Measurements from ENCODE around the gene RASEF.

The RASEF gene

DNA sequence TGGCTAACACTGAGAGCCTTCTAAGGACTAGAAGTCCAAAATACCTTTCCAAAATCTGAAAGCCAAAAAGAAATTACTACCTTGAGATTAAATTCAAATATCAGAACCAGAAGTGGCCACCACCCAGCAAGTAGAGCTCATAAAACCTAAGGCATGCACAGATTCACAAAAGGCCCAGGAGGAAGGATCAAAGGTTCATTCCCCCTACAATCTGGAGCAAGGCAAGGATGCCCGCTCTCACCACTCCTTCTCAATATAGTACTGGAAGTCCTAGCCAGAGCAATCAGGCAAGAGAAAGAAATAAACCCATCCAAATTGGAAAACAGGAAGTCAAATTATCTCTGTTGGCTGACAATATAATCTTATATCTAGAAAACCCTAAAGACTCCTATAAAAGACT lies 6.0 kb downstream of the RASEF start:
- no peak for DNase-seq (ENCODE audit: low read depth)

DNA sequence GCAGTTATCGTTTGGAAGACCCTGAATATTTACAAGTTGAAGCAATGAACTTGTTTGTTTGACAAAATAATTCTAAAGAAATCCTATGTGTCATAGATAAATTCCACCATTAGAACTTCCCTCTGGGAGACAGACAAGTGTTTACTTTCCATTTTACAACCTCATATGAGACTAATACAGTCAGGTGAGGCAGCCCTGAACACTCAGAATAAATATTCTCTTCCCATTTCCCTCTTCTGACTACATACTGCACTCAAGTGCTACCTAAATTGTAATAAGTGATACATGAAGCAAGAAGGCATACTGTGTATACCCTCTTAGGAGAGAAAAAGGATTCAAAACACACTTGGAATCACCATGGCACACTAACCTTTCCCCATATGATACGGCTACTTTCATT lies 6.8 kb downstream of the RASEF start:
- no peak for DNase-seq (ENCODE audit: low read depth)

DNA sequence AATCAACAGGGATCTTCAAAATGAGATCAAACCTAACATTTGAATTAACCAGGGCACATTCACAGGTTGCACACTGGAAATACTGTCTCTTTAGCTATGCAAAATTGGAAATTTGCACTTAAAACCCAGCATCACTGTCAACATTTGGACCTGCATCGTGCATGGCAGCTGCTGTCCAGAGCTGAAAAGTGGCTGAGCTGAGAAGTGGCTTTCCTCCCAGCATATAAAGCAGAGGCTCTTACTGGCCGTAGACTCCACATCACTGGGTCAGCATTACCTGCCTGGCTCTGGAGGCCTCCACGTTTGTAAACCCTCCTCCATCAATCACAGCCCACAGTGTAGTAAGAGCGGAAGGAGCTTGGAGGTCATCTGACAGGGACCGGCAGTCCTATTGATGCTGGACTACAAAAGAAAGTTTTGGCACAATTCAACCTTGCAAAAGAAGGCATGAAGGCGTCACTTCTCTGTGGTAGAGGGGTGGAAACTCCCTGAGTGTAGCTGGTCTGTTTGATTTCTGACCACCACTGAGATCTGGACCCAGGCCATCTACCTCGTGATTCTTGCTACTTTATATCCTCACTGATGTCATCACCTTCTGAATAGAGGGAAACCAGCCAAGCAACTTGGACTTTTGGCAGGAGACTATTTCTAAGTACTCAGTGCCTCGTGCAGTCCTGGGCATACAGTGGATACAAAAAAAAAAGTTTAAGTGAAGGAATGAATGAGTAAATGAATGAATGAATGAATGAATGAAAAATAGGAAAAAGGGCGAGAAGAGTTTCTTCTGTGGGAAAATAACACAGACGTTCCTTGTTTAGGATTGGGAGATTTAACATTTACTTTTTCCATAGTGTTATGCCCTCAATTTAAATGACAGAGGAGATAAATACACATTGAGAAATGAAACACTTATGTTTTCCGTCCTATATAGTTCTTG lies 14.8 kb downstream of the RASEF start:
- DNase-seq (ENCODE audit: low read depth), result no peak

DNA sequence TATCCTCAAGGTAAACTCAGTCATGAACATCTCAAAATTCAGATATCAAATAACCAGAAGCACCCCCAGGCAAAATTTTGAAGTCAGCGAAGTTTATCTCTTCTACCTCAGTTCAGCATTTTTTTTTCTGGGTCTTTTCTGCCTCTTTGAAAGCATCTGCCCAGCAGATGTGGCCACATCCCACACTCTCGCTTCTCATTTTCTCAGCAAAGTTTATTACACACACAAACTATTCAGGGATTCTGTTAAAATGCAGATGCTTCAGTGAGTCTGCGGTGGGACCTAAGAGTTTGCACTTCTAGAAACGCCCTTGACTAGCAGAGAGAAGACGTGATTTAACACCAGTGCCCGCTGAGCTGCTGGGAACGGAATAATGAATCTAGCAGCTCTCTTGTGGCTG lies 19.3 kb downstream of the RASEF start:
- no peak for DNase-seq (ENCODE audit: low read depth)

DNA sequence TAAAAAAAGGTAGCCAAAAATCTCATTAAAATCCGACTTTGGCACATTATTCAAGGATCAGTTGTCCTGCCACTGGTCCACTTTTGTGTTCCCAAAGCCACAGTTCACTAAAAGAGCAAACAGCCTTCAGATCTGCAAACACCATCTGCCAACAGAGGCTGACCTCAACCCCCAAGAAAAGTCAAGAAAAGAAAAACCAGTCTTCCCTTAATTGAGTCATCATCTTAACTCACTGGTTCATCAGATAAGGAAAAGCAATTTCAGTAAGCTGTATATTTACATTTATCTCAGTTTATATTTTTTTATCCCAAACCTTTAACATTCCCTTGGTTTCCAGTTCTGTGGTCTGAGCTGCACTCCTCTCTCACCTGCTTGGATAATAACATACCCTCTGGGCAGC lies 21.2 kb downstream of the RASEF start:
- no peak for DNase-seq (ENCODE audit: low read depth)

DNA sequence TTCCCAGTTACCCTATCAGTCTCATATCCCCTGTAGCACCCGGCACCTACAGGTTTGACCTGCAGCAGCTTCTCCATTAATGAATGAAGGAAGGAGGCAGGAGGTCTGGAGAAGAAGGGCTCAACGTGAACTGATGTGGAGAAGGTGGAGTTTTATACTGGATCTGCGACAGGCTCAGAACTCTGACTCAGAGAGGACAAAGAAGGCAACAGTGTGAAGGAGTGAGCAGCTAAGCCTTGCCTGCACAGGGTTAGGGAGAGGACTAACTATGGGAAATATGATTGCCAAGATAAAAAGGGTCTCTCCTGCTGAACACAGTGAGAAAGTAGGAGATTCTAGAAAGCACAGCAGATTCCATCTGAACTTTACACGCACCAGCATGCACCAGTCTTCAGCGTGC lies 23.6 kb downstream of the RASEF start:
- no peak for DNase-seq (ENCODE audit: low read depth)

DNA sequence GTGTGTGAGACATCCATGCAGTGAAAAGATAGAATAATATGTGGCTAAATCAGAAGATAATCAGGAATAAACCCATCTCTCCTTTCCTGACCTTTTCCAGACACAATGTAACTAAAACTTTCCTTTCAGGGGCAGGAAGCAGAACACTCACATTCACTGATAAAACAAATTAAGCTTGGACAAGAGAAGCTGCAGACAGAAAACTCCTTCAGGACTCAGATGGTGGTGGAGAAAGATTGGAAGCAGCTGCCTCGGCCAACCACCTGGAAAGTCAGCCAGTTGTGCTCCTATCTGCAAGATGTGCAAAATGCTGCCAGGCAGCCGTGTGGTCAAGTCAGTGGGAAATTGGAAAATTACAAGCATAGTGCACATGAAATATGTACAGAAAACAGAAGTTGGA lies 26.9 kb downstream of the RASEF start:
- DNase-seq (ENCODE audit: low read depth), result no peak

DNA sequence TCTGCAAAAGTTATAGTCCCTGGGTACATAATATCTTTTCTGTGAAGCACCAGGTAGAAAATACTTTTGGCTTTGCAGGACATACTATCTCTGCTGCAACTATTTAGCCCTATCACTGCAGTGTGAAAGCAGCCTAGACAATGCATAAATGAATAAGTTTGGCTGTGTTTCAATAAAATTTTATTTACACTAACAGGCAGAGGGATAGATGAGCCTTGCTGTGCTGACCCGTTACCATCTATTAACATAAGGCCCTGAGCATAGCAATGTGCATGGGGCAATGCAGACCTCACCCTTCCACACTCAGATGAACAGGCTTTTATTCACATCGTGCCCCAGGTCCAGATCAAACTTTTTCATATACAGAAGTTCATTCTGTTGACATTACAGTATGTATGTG lies 27.8 kb downstream of the RASEF start:
- no peak for DNase-seq (ENCODE audit: low read depth)

DNA sequence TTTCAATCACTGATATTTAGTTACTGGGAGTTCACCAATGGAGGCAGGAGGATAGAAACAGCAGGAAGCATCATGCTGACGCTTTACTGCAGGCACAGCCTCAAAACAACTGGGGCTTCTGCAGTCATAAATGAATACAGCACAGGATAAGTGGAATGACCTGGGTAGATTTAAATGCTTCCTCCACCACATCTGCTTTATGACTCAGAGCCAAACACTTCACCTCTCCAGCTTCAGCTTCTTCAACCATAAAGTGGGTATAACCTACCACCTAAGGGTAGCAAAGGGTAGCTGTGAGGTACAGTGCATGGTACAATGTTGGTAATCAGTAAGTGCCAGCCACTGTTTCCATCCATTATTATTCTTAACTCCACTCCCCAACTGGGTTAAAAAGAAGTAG lies 28.4 kb downstream of the RASEF start:
- no peak for DNase-seq (ENCODE audit: low read depth)

DNA sequence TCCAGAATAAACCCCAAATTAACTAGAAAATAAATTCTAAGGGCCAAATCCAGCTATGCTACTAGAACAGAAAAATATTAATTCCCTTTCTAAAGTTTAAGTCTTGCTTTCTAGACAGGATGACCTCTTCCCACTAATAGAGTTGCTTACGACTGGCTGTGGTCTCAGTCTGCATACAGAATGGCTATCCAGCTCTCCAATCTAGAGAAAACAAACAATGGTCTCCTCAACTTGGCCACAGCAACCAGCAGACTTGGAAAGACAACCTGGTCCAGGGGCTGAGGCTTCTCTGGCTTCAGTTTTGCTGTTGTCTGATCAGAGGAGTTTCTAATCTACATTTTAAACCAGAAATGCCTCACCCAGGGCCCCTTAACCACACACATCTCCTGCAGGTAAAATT lies 28.9 kb downstream of the RASEF start:
- no peak for DNase-seq (ENCODE audit: low read depth)

DNA sequence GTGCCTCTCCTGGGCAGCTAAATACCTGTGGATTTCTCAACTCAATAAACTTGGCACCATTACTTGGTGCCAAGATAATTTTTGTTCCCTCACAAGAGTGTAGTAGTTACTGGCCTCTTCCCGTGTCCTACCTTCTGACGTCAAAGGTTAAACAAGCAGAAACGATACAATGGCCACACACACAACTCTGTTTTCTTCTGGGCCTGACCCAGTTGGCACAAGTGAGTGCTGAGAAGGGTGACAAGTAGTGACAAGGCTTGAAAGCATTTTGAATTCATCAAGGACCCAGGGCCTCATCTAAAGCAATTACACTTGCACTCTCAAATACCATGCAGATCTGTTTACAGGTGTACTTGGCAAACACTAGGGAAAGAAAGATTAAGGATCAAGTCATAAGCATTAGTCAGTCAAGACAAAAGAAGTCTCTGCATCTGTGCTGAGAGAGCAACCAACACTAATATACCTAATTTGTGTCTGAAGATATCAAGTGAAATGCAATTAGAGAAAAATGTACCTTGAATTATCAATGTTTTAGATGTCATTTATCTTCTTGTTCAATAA lies 30.8 kb downstream of the RASEF start:
- DNase-seq (ENCODE audit: low read depth), result no peak

DNA sequence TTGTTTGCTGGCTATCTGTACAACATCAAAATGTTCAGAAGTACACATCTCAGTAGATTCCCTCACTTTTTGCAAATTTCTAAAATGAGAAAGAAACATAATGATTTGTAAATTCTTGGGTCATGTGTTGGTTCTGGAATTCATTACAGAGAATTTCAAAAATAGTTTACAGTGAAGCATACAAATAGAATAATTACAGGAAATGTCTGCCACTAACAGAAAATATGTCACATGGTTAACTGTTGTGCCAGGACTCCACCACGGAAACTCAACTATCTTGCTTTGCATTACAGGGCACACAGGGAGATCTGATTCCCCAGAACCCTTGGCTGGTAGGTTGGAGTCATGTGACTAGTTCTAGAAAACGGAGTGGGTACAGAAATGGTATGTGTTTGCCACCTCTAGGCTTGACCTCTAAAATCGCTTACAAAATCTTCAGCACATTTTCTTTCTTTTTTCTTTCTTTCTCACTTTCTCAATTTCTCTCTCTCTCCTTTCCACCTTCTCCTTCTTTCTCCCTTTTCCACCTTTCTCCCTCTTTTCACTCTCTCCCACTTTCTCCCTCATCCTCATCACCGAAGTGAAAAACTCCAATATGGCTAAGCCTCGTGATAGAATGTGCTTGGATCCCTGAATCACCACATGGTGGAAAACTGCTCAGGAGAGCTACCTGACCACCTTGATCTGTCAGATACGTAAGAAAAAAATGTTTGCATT lies 32.4 kb downstream of the RASEF start:
- no peak for DNase-seq (ENCODE audit: low read depth)

DNA sequence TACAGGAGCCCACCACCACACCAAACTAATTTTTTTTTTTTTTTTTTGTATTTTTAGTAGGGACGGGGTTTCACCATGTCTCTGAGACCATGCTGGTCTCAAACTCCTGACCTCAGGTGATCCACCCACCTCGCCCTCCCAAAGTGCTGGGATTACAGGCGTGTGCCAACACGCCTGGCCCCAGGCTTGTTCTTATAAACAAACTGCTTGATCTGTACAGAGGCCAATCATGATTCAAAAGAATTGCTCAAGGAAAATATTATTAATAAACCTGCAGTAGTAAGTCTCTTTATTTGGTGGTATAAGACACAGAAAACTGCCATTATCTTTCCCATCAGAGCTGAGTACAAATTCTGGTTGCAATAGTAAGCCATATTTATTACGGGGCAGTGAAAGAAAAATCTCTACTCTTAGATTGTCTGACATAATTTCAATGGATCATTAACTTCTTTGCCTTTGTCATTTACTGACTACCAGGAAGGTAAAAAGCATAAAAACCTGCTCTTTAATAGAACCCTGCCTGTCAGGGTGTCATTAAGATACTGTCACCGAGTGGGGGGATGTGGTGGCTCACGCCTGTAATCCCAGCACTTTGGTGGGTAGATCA lies 33.3 kb downstream of the RASEF start:
- DNase-seq (ENCODE audit: low read depth), result no peak

DNA sequence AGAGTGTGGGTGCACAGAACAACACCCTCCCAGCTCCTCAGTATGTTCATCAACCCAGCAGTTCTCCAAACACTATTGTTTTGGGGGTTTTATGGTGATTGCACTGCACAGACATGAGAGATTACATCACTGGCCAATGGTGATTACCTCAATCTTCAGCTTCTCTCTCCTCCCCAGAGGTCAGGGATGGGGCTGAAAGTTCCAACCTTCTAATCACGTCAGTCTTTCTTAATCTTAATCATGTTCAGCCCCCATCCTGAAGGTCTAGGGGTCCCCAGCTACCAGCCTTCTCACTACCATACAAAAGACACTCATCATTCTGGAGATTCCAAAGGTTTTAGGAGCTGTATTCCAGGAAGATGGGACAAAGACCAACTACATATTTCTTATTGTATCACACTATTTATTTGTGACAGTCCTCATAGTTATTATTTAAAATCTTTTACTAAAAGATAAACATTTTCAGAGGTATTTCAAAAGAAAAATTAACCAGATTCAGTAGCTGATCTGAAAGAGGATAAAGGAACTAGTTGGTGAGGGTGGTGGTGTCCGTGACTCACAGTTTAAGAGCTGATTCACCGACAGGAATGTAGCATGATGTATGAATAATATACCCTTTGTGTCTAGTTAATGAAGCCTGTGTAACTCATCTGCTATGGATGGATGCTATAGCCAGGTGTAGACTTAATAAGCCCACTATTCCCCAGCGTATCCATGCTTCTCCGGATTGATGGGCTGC lies 35.6 kb downstream of the RASEF start:
- DNase-seq (ENCODE audit: low read depth), result no peak

DNA sequence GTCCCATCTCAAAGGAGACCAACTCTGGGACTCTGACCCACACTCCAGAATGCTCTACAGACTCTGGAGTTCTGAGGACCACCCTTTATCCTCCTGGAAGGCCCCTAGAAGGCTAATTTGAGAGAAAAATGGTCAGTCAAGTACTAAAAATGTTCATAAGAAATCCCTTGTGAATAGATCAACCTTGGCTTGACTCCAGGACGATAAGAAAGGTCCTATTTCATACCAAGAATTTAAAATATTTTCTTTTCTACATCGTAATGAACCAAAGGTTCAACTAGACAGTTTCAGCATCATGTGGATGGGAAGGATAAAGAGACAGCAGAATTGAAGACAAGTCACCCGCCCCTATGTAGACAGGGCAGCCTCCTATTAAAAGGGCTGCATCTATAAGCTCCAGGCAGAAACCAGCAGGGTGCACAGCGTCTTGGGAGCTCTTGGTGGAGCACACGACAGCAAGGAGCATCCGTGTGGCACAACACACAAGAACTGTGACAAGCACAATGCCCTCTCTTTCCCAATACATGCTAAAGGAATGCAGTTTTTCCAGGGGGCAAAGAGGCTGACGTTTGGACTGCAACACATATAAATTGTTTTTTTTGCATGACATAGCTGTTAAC lies 38.3 kb downstream of the RASEF start:
- no peak for DNase-seq (ENCODE audit: low read depth)

DNA sequence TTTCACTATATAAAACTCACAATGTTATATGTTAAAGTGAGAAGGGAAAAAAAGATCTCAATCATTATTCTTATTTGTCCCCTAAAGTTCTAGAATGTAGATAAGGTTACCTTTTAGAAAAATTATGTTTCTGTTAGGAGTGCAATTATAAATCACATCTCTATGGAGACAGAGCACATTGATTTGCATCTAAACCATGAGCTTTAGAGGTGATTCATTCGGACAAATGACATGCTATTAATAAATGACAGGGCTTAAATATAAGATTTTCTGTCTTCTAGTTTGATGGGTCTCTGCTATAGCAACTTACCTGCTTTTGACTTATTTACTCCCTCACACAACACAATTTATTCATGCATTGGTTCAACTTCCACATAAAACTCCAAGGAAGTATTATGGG lies 39.8 kb downstream of the RASEF start:
- DNase-seq (ENCODE audit: low read depth), result no peak

DNA sequence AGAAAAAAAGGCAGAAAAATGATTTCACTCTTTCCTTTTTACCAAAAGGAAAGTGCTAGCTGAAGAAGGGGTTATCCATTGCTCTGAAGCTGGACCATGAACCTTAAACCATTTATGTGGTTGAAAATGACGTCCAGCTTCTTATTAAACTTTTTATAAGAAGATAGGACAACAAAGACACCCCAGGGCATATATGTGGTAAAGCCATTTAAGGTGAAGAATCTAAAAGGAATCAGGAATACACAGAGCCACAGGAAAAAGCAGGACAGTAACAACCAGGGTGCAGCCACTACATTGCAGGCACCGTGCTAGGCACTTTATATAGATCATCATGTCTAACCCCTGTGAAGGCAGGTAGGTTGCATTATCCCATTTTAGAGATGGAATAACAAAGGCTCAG lies 42.1 kb downstream of the RASEF start:
- no peak for DNase-seq (ENCODE audit: low read depth)

DNA sequence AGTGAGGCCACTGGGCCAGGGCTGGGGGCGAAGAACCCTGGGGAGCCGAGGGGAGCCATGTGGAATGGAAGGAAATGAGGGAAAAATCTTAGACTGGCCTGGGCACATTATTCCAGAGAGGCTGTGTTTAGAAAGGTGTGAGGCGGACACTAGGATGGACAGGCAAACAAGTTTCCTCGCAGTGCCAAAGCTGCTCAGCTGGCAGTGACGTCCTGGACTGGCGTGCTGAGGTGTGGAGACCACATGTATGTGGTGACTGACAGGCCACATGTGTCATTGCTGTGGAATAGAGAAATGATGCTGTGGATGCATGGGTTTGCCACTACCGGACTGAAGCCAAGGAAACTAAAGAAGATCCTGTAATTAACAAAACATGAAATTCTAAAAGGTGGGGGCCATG lies 42.6 kb downstream of the RASEF start:
- DNase-seq (ENCODE audit: low read depth), result no peak

DNA sequence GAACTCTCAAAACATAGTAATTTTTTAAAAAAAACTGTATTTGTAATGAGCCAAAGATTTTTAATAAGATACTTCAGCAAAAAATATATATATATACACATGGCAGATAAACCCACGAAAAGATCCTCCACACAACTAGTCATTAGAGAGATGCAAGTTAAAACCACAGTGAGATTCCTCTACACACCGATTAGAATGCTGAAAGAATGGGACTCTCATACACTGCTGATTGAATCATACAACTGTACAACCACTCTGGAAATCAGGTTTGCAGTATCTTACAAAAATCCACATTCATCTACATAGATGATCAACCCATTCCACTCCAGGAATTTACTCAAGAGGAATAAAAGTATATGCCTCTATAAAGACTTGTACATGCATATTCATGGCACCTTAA lies 43.7 kb downstream of the RASEF start:
- DNase-seq (ENCODE audit: low read depth), result no peak

DNA sequence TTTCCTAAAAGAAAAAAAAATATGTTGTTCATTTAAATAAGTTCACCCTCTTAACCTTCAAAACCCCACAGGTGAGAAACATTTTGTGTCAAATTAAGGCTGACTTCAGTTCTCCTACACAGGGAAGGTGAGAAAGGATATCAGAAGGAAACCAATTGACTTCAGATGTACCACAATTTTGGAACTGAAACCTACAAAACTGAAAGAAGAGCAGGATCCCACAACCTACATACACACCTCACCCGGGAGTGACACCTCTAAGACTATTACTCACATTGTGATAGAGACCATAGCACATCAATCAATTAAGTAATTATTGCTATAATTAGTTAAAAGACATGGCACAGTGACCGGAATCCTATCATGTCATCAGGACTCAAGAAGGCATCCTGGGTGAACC lies 47.0 kb downstream of the RASEF start:
- no peak for DNase-seq (ENCODE audit: low read depth)

DNA sequence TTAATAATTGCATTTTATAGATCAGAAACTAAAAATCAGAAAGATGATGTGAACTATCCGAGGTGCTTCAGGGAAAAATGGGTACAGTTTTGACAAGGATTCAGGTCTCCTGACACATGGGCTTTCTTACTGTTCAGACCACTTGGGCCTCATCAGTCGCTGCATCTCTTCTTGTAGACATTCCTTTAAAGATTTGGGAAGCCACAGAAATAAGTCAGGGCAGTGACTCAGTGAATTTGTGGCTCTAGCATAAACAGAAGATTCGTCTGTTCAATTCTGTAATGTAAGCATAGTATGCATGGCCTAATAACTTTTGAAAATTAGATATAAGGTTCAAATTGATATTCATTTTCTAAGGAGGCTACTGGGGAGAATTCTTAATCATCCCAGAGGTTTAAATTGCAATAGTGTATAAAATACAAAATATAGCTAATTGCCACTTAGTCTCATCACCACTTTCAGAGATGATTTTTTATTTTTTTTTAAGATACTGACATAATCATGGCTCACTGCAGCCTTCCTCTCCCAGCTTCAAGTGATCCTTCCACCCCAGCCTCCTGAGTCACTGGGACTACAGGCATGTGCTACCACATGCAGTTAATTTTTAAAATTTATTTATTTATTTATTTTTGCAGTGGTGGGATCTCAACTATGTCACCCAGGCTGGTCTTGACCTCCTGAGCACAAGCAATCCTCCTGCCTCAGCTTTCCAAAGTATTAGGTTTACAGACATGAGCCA lies 48.9 kb downstream of the RASEF start:
- no peak for DNase-seq (ENCODE audit: low read depth)

All from HS-27A (cell line).